GM21515 (cell line): ENCODE measurements around the gene TMUB1.

Experiments used
- ATAC-seq: cut with Tn5 transposase; IDR thresholded peaks from one replicate; pipeline ENCODE4 v1.9.1; 2021; ENCODE audit not compliant: unreplicated experiment

The TMUB1 gene

GRCh38 chr7:151035026-151035717 is 48.1 kb downstream of the TMUB1 start:
- no peak for ATAC-seq

- ATAC-seq = no peak
Observed at GRCh38 chr7:151034312-151035025, 48.8 kb downstream of the TMUB1 start.

DNA sequence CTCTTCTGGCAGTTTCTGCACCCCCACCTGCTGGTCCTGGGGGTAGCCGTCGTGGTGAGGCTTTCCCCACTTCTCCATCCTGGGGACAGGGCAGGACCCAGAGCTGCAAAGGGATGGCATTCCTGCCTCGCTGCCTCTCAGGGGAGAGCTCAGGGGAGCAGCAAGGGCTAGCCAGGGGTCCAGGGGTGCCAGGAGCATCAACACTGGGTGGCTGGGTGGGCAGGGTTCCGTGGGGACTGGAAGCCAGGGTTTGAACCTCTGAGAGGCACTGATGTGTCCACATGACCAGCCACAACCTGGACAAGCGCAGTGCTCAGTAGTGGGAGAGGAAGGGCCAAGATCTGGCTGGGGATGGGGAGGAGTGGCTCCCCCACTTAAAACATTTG is 49.4 kb downstream of the TMUB1 start:
- ATAC-seq = no peak

GRCh38 chr7:151032936-151033863 is 50.1 kb downstream of the TMUB1 start:
- ATAC-seq = no peak
